HCT116 (cell line): Measurements from ENCODE around the gene ETV4. TPM values are rescaled to one million over a fixed set of nuclear protein-coding genes. Genes with fewer than 3 reads are reported as not detected.

Experiments used
- ATAC-seq: fragments of 200-7000 bp; cut with Tn5 transposase; 2 replicates; pipeline ENCODE4 v1.9.1; 2020; ENCODE audit warnings: mild to moderate bottlenecking, moderate library complexity
- BruUV-seq: library from RNA; stranded (reverse); fragments of 400-500 nt; replicated peaks from 2 replicates; lab custom pipeline; 2021; lab: Mats Ljungman, UMichigan
- CTCF ChIA-PET: fragments of 300-600 bp; sonication (Branson Sonifier 250); formaldehyde crosslinking; loops from one replicate; lab custom pipeline; 2021; ENCODE audit warnings: antibody characterized with exemption; lab: Charles Lee
- POLR2A ChIA-PET: fragments of 300-600, 350-600 bp; sonication (Branson Sonifier 250); formaldehyde crosslinking; loops from one replicate; lab custom pipeline; 2021; ENCODE audit warnings: antibody characterized with exemption; lab: Charles Lee
- RAD21 ChIA-PET, 2 experiments: fragments of 300-600 bp; sonication (Branson Sonifier 250); formaldehyde crosslinking; loops; one replicate each; lab custom pipeline; 2023; ENCODE audit warnings: low total read pairs in 2 of 2; ENCODE audit not compliant: uncharacterized antibody in 2 of 2, unreplicated experiment in 2 of 2, low non-redundant PET in 1 of 2; lab: Charles Lee
- DNase-seq: peaks from one replicate; pipeline ENCODE4 v3.0.0-alpha.2; 2010; ENCODE audit warnings: low read depth, low spot score
- H2AFZ ChIP-seq: fragments of 200-600 bp; shearing (Covaris generic), sonication (generic); 2 replicates; pipeline ENCODE4 v1.6.1; 2017; ENCODE audit warnings: low read depth, mixed run types, mixed read lengths, antibody characterized with exemption, low read length; ENCODE audit not compliant: poor library complexity, severe bottlenecking
- H3K27ac ChIP-seq: 2 replicates; pipeline ENCODE4 v1.5.1; 2012; ENCODE audit warnings: low read depth, low read length
- H3K27me3 ChIP-seq: fragments of 200-600 bp; sonication (generic); 2 replicates; pipeline ENCODE4 v1.6.1; 2016; ENCODE audit warnings: mixed run types, low read length, mixed read lengths; ENCODE audit not compliant: insufficient read depth
- H3K36me3 ChIP-seq, 2 experiments: fragments of 200-500 bp in 1 of 2; fragments of 200-600 bp in 1 of 2; sonication (Bioruptor generic) in 1 of 2; sonication (generic) in 1 of 2; 2 replicates each; pipeline versions ENCODE4 v1.5.1 to v1.6.1; 2014 to 2016; ENCODE audit warnings: low read length in 2 of 2, inconsistent platforms in 1 of 2, mixed read lengths in 1 of 2, mixed run types in 1 of 2; ENCODE audit not compliant: insufficient read depth in 2 of 2, control insufficient read depth in 1 of 2
- H3K4me1 ChIP-seq, 2 experiments: fragments of 200-600 bp in 1 of 2; sonication (generic) in 1 of 2; 2 replicates each; pipeline versions ENCODE4 v1.5.1 to v1.6.1; 2012 to 2017; ENCODE audit warnings: low read length in 2 of 2, inconsistent platforms in 1 of 2, mild to moderate bottlenecking in 1 of 2, mixed read lengths in 1 of 2, mixed run types in 1 of 2, moderate library complexity in 1 of 2; ENCODE audit not compliant: insufficient read depth in 2 of 2, control insufficient read depth in 1 of 2
- H3K4me2 ChIP-seq: fragments of 200-600 bp; sonication (generic); 2 replicates; pipeline ENCODE4 v1.6.1; 2017; ENCODE audit warnings: mixed run types, low read length, mixed read lengths
- H3K4me3 ChIP-seq, 2 experiments: fragments of 200-600 bp in 1 of 2; sonication (generic) in 1 of 2; replicated peaks in 1 of 2; 2 replicates each; pipeline ENCODE4 v1.5.1; 2011 to 2016; ENCODE audit warnings: low read length in 2 of 2, control low read depth in 1 of 2, low read depth in 1 of 2, mild to moderate bottlenecking in 1 of 2, mixed read lengths in 1 of 2, mixed run types in 1 of 2
- H3K79me2 ChIP-seq: fragments of 200-600 bp; sonication (generic); 2 replicates; pipeline ENCODE4 v1.6.1; 2017; ENCODE audit warnings: mild to moderate bottlenecking, mixed run types, low read length, moderate library complexity, mixed read lengths; ENCODE audit not compliant: insufficient read depth
- H3K9ac ChIP-seq: fragments of 200-600 bp; sonication (generic); 2 replicates; pipeline ENCODE4 v1.6.1; 2016; ENCODE audit warnings: low read length, mixed read lengths
- H3K9me2 ChIP-seq: fragments of 200-600 bp; sonication (generic), shearing (Covaris generic); 2 replicates; pipeline ENCODE4 v1.6.1; 2017; ENCODE audit warnings: mixed run types, mild to moderate bottlenecking, moderate library complexity; ENCODE audit not compliant: insufficient read depth
- H3K9me3 ChIP-seq, 2 experiments: fragments of 200-500 bp in 1 of 2; fragments of 200-600 bp in 1 of 2; sonication (Bioruptor generic) in 1 of 2; sonication (generic) in 1 of 2; 2 replicates each; pipeline ENCODE4 v1.6.1; 2014 to 2017; ENCODE audit warnings: low read length in 2 of 2, mixed read lengths in 2 of 2, inconsistent platforms in 1 of 2, low read depth in 1 of 2, mild to moderate bottlenecking in 1 of 2, mixed run types in 1 of 2, moderate library complexity in 1 of 2; ENCODE audit not compliant: control insufficient read depth in 1 of 2, insufficient read depth in 1 of 2
- H4K20me1 ChIP-seq: fragments of 200-600 bp; sonication (generic), shearing (Covaris generic); 2 replicates; pipeline ENCODE4 v1.6.1; 2017; ENCODE audit warnings: mixed run types, mild to moderate bottlenecking, moderate library complexity; ENCODE audit not compliant: insufficient read depth
- ATF3 ChIP-seq: IDR thresholded peaks from 2 replicates; pipeline ENCODE4 v1.6.1; 2012
- CTCF ChIP-seq, 3 experiments: fragments of 200-600 bp in 1 of 3; sonication (generic) in 1 of 3; IDR thresholded peaks in 2 of 3; conservative IDR thresholded peaks in 1 of 3; 2 replicates each; pipeline ENCODE4 v1.5.1; 2012 to 2017; ENCODE audit warnings: low read depth in 2 of 3, low read length in 2 of 3, antibody characterized with exemption in 1 of 3, borderline replicate concordance in 1 of 3, control low read depth in 1 of 3, mild to moderate bottlenecking in 1 of 3, mixed read lengths in 1 of 3, mixed run types in 1 of 3, moderate library complexity in 1 of 3; ENCODE audit not compliant: insufficient read depth in 1 of 3
- FOSL1 ChIP-seq: IDR thresholded peaks from 2 replicates; pipeline ENCODE4 v1.6.1; 2012; ENCODE audit warnings: low read depth
- MAX ChIP-seq: IDR thresholded peaks from 2 replicates; pipeline ENCODE4 v1.6.1; 2012
- POLR2AphosphoS5 ChIP-seq: IDR thresholded peaks from 2 replicates; pipeline ENCODE4 v1.6.1; 2011; ENCODE audit warnings: mild to moderate bottlenecking, low read depth, low read length, moderate library complexity
- RAD21 ChIP-seq: IDR thresholded peaks from 2 replicates; pipeline ENCODE4 v1.6.1; 2012; ENCODE audit warnings: low read depth, mild to moderate bottlenecking
- ZFX ChIP-seq: fragments of 450-650 bp; IDR thresholded peaks from 2 replicates; pipeline ENCODE4 v1.6.1; 2017
- ZNF274 ChIP-seq: fragments of 200-500 bp; sonication (Bioruptor generic); IDR thresholded peaks from 2 replicates; pipeline ENCODE4 v1.6.1; 2014; ENCODE audit warnings: mild to moderate bottlenecking, low read depth, low read length, inconsistent platforms
- intact Hi-C: fragments of 100-400 bp; cut with micrococcal nuclease; formaldehyde crosslinking; loops from 2 replicates; pipeline ENCODE4 v1.10.0; 2022
- total RNA-seq: library from RNA; stranded (reverse); gene quantifications from one replicate; pipeline ENCODE4 v1.2.1, GENCODE V29; 2021; ENCODE audit not compliant: unreplicated experiment

ETV4 gene
- total RNA-seq, 1 experiment from 2014 or later, result 51.5 TPM

GRCh38 chr17:43556292-43556691 lies 10.2 kb upstream of the ETV4 start:
- TF ChIP-seq RAD21 (no peak), ATF3 (no peak), CTCF (IDR thresholded peaks at IDR 0.05 in 2 of 3, conservative IDR thresholded peaks at IDR 0.05 in 1 of 3; ENCODE audit: borderline replicate concordance in 1 of 3, insufficient read depth in 1 of 3, low read depth in 2 of 3, low read length in 2 of 3) (no peak), POLR2AphosphoS5 (no peak), ZFX (no peak), MAX (no peak), ZNF274 (no peak)
- Histone ChIP-seq H3K27ac (peak overlapping the region; percentile 21), H4K20me1 (no peaks in the 10 kb centered on the region), H3K9me3 (no peaks in the 10 kb centered on the region), H3K4me2 (peak overlapping the region; percentile 55), H3K79me2 (no peaks in the 10 kb centered on the region), H3K9me2 (no peaks in the 10 kb centered on the region), H3K36me3 (no peaks in the 10 kb centered on the region), H3K9ac (no peak overlapping the region), H3K4me3 (no peak overlapping the region), H3K27me3 (no peaks in the 10 kb centered on the region), H2AFZ (peak overlapping the region; percentile 3), H3K4me1 (peaks cover 8 to 16% of the 10 kb centered on the region in 2 experiments)
- ChIA-PET RAD21 (no interaction called here), CTCF (interaction anchor here (1.0 kb wide), 1 partner anchor 117 kb away, joined by 4 read pairs; no protein-coding TSS in a partner anchor), POLR2A (no interaction called here)
- BruUV-seq, result no TSS peak
- intact Hi-C loops, result no loop called here
- no peak for DNase-seq
- ATAC-seq, result peak; percentile 93

GRCh38 chr17:43554857-43555256 lies 8.7 kb upstream of the ETV4 start:
- intact Hi-C loops, result no loop called here
- no peaks in the 10 kb centered on the region for H4K20me1 ChIP-seq
- ChIA-PET RAD21 (no interaction called here), CTCF (no interaction called here), POLR2A (no interaction called here)
- no peaks in the 10 kb centered on the region for H3K79me2 ChIP-seq
- no peaks in the 10 kb centered on the region for H3K27me3 ChIP-seq
- no peak overlapping the region for H3K27ac ChIP-seq
- H3K9me3 ChIP-seq, result no peaks in the 10 kb centered on the region
- DNase-seq, result no peak
- no peak overlapping the region for H3K4me3 ChIP-seq
- TF ChIP-seq FOSL1 (no peak), RAD21 (no peak)
- H2AFZ ChIP-seq, result no peak overlapping the region
- H3K9ac ChIP-seq, result no peak overlapping the region
- H3K4me1 ChIP-seq, result peaks cover 8 to 16% of the 10 kb centered on the region in 2 experiments
- H3K36me3 ChIP-seq, result no peaks in the 10 kb centered on the region
- H3K4me2 ChIP-seq, result no peak overlapping the region
- BruUV-seq, result no TSS peak
- ATAC-seq, result no peak
- no peaks in the 10 kb centered on the region for H3K9me2 ChIP-seq
